ENCODE measurements around the gene S100A2. TPM values are rescaled to one million over a fixed set of nuclear protein-coding genes. Genes with fewer than 3 reads are reported as not detected.

Gene S100A2
- total RNA-seq, 4 donors from 2014 or later, result 14.7 TPM; not detected in 3

DNA sequence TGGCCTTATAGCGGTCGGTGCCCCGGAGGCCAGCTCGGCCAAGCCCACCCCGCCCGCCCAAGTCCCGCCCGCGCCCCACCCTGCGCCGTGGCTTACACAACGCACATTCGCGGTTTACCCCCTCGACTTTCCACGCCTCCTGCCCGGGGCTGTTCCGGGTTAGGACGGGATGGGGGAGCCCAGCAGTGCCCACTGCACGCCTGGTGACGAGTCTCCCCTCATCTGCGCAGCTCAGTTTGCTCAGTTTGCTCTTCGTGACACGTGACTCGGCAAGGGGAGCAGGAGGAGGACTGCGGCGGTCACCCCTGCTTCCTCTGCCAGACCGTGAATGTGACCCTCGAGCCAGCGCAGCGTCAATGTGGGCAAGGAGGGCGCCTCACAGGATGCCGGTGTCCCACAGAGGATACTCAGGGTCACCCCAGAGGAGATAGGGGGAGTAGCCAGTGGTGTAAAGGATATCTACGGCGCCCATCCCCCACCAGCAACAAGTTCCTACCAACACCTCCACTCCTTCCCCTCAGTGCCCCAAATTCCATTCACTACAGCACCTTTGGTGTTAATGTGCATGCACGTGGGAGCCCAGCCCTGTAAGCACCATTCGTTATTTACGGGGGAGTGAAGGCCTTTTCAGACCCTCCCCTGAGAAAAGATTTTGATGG is 29.5 kb downstream of the S100A2 start:
- in situ Hi-C loops (cut with MboI; ENCODE audit: low sequenced_read_pairs in 4 of 4), result loop anchor here in 1 of 4 donors (25.0 kb wide), 1 partner anchor 451 kb away; the partner anchor contains the start of genes JTB, RAB13 and RPS27
- peaks cover 10 to 28% of the 10 kb centered on the region in 2 donors for H3K4me1 ChIP-seq

GRCh38 chr1:153535242-153536011 is 30.2 kb downstream of the S100A2 start, which contains the start of gene S100A6:
Gene S100A6 (minus strand): TSS chr1:153535991. CDS start chr1:153535339, 652 bp downstream.
- peak; percentile 38 to 42 for ATAC-seq
- peaks cover 10 to 28% of the 10 kb centered on the region in 2 donors for H3K4me1 ChIP-seq
- peak; percentile 51 to 71 for DNase-seq
- intact Hi-C loops (cut with DNase I; ENCODE audit: low total_unique reads) (no loop called here), in situ Hi-C loops (cut with MboI; ENCODE audit: low sequenced_read_pairs in 4 of 4) (loop anchor here in 1 of 4 donors (25.0 kb wide), 1 partner anchor 452 kb away; the partner anchor contains the start of genes JTB, RAB13 and RPS27)
- H3K36me3 ChIP-seq, result no peaks in the 10 kb centered on the region
- no peaks in the 10 kb centered on the region for H3K27me3 ChIP-seq
- H3K27ac ChIP-seq, result peak within 1 kb of the TSS; percentile 82 to 92 (median 86)
- TF ChIP-seq POLR2A (IDR thresholded peaks at IDR 0.05), result peak in 1 of 2 donors; percentile 76
- TF ChIP-seq, protein P1, sequence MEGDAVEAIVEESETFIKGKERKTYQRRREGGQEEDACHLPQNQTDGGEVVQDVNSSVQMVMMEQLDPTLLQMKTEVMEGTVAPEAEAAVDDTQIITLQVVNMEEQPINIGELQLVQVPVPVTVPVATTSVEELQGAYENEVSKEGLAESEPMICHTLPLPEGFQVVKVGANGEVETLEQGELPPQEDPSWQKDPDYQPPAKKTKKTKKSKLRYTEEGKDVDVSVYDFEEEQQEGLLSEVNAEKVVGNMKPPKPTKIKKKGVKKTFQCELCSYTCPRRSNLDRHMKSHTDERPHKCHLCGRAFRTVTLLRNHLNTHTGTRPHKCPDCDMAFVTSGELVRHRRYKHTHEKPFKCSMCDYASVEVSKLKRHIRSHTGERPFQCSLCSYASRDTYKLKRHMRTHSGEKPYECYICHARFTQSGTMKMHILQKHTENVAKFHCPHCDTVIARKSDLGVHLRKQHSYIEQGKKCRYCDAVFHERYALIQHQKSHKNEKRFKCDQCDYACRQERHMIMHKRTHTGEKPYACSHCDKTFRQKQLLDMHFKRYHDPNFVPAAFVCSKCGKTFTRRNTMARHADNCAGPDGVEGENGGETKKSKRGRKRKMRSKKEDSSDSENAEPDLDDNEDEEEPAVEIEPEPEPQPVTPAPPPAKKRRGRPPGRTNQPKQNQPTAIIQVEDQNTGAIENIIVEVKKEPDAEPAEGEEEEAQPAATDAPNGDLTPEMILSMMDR (IDR thresholded peaks at IDR 0.05 in 4 of 5, conservative IDR thresholded peaks at IDR 0.05 in 1 of 5), result no peak
- peak within 1 kb of the TSS; percentile 54 to 70 (median 65) for H3K4me3 ChIP-seq
- H3K9me3 ChIP-seq, result no peaks in the 10 kb centered on the region

More for the DNA sequence above, 29.5 kb downstream of the S100A2 start:
- TF ChIP-seq, protein P1 (IDR thresholded peaks at IDR 0.05 in 4 of 5, conservative IDR thresholded peaks at IDR 0.05 in 1 of 5), result no peak
- peak; percentile 59 to 62 for TF ChIP-seq POLR2A (IDR thresholded peaks at IDR 0.05)
- ATAC-seq, result peak; percentile 50 to 61
- peak; percentile 65 to 83 for DNase-seq
- Histone ChIP-seq H3K27ac (peak overlapping the region; percentile 82 to 92 (median 86)), H3K36me3 (no peaks in the 10 kb centered on the region), H3K9me3 (no peaks in the 10 kb centered on the region), H3K27me3 (no peaks in the 10 kb centered on the region), H3K4me3 (peak overlapping the region; percentile 54 to 70 (median 65))
- intact Hi-C loops (cut with DNase I; ENCODE audit: low total_unique reads), result no loop called here

GRCh38 chr1:153534925-153535241 is 30.8 kb downstream of the S100A2 start:
- Histone ChIP-seq H3K27ac (peak overlapping the region; percentile 82 to 92 (median 86)), H3K36me3 (no peaks in the 10 kb centered on the region), H3K4me3 (peak overlapping the region; percentile 54 to 70 (median 65)), H3K27me3 (no peaks in the 10 kb centered on the region), H3K9me3 (no peaks in the 10 kb centered on the region), H3K4me1 (peaks cover 10 to 28% of the 10 kb centered on the region in 2 donors)
- no peak for ATAC-seq
- intact Hi-C loops (cut with DNase I; ENCODE audit: low total_unique reads) (loop anchor here (5.0 kb wide), 1 partner anchor 82 kb away; the partner anchor contains the start of gene S100A14), in situ Hi-C loops (cut with MboI; ENCODE audit: low sequenced_read_pairs in 4 of 4) (loop anchor here in 1 of 4 donors (5.0 to 25.0 kb wide), 2 partner anchors 32 to 452 kb away; partner anchors contain the start of genes JTB, RAB13, RPS27 and S100A2)
- no peak for DNase-seq
- TF ChIP-seq, protein P1 (IDR thresholded peaks at IDR 0.05 in 4 of 5, conservative IDR thresholded peaks at IDR 0.05 in 1 of 5), result no peak
- TF ChIP-seq POLR2A (IDR thresholded peaks at IDR 0.05), result no peak

DNA sequence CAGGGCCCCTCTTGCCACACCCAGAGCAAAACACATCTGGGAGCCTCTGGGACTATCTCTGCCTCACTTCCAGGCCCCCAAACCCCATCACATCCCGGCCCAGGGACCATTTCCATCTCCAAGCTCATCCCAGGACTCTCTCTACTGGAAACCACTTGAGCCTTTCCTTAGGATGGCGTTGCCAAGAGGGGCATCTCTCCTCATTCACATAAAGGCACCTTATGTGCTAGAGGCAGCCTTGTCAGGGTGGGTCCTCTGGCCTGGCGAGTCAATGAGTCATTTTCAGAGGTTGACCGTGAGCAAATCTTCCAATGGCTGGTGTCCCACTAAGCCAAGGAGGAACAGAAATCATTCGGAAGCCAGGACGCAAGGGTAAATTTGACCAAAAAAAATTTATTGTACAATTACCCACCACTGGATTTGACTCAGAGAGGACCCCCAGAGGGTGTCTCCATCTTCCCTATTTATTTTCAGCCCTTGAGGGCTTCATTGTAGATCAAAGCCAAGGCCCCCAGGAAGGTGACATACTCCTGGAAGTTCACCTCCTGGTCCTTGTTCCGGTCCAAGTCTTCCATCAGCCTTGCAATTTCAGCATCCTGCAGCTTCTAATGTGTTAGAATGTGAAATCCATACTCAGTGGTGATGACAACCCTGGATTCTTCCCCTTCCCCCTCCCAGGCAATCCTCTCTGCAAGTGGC is 31.3 kb downstream of the S100A2 start:
- DNase-seq (peak in 1 of 2 donors; percentile 38), ATAC-seq (peak in 1 of 2 donors; percentile 9)
- peaks cover 10 to 28% of the 10 kb centered on the region in 2 donors for H3K4me1 ChIP-seq
- TF ChIP-seq, protein P1 (IDR thresholded peaks at IDR 0.05 in 4 of 5, conservative IDR thresholded peaks at IDR 0.05 in 1 of 5), result no peak
- TF ChIP-seq POLR2A (IDR thresholded peaks at IDR 0.05), result no peak
- in situ Hi-C loops (cut with MboI; ENCODE audit: low sequenced_read_pairs in 4 of 4), result loop anchor here in 1 of 4 donors (5.0 to 25.0 kb wide), 2 partner anchors 33 to 453 kb away; partner anchors contain the start of genes JTB, RAB13, RPS27 and S100A2
- H3K27me3 ChIP-seq, result no peaks in the 10 kb centered on the region
- intact Hi-C loops (cut with DNase I; ENCODE audit: low total_unique reads), result loop anchor here (5.0 kb wide), 1 partner anchor 83 kb away; the partner anchor contains the start of gene S100A14
- H3K9me3 ChIP-seq, result no peaks in the 10 kb centered on the region
- H3K4me3 ChIP-seq, result peak overlapping the region; percentile 54 to 70 (median 65)
- H3K36me3 ChIP-seq, result no peaks in the 10 kb centered on the region
- peak overlapping the region; percentile 82 to 92 (median 86) for H3K27ac ChIP-seq
